Breast epithelium (tissue), 3 donors: ENCODE results near the gene SLC2A13.

Experiments used
- POLR2A ChIP-seq: fragments of 450-650 bp; IDR thresholded peaks from one replicate; pipeline ENCODE4 v1.6.1; 2016; ENCODE audit warnings: antibody characterized with exemption, mild to moderate bottlenecking, moderate library complexity
- POLR2AphosphoS5 ChIP-seq, 3 donors: sonication (generic); formaldehyde crosslinking; IDR thresholded peaks; one replicate each; pipeline ENCODE4 v1.6.1; 2017; ENCODE audit warnings: antibody characterized with exemption in 3 of 3
- TF ChIP-seq, protein P1 (sequence below), 3 donors: fragments of 450-650 bp; IDR thresholded peaks; one replicate each; pipeline ENCODE4 v1.5.1; 2016 to 2017; ENCODE audit warnings: antibody characterized with exemption in 3 of 3, mild to moderate bottlenecking in 3 of 3, moderate library complexity in 3 of 3

DNA sequence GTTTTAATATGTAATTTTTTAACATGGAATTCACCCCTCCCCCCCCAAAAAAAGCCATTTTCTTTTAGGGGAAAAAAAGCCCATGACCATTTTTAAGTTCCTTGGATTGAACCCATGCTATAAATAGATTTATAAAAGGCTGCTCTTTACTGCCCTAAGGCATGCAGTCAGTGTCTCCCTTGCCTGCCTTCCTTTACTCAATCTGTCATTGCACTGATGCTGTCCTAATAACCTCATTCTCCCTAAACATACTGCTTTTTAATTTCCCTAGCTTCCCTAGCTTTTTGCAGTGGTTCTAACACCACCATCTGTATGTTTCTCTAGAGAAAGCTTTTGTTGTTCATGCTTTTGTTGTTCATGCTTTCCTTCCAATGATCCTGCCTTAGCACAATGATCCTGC is 83.0 kb downstream of the SLC2A13 start:
- TF ChIP-seq, protein P1, sequence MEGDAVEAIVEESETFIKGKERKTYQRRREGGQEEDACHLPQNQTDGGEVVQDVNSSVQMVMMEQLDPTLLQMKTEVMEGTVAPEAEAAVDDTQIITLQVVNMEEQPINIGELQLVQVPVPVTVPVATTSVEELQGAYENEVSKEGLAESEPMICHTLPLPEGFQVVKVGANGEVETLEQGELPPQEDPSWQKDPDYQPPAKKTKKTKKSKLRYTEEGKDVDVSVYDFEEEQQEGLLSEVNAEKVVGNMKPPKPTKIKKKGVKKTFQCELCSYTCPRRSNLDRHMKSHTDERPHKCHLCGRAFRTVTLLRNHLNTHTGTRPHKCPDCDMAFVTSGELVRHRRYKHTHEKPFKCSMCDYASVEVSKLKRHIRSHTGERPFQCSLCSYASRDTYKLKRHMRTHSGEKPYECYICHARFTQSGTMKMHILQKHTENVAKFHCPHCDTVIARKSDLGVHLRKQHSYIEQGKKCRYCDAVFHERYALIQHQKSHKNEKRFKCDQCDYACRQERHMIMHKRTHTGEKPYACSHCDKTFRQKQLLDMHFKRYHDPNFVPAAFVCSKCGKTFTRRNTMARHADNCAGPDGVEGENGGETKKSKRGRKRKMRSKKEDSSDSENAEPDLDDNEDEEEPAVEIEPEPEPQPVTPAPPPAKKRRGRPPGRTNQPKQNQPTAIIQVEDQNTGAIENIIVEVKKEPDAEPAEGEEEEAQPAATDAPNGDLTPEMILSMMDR (IDR thresholded peaks at IDR 0.05) = no peak
- TF ChIP-seq POLR2AphosphoS5 (IDR thresholded peaks at IDR 0.05) (no peak), POLR2A (no peak)
